ENCODE data around the gene HBG1.

The HBG1 gene

DNA sequence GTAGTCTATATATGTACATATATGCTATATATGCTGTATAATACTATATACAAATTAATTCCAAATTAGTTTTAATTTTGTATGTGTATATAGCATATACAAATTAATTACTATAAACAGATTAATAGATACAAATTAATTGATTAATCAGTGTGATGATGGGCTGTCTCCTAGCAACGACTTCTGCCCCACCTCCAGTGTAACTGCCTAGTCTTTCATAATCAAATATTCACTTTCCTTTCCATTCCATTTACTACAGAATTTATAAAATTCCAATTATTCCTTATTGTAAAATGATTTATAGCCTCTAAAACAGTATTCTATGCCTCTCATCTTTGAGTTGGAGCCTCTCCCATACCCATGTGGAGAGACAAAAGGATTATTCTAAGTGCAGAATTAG, 16.4 kb downstream of the HBG1 start:
- DNase-seq, result no peak
- in situ Hi-C loops (cut with MboI; ENCODE audit: low pct_unique_long_range_greater_than_20kb, low sequenced_read_pairs), result no loop called here

DNA sequence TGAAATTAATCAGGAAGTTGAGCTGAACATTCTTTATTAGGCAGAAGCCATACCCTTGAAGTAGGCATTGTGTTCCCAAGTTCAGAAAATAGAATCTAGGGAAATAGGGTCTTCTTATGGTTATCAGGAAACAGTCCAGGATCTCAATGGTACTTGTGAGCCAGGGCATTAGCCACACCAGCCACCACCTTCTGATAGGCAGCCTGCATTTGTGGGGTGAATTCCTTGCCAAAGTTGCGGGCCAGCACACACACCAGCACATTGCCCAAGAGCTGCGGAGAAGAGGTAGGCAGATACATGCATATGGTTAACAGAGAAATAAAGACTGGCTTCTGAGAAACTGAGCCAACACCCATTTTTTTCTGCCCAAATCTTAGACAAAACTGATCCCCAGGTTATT, 16.8 kb downstream of the HBG1 start:
- DNase-seq, result no peak
- in situ Hi-C loops (cut with MboI; ENCODE audit: low pct_unique_long_range_greater_than_20kb, low sequenced_read_pairs), result no loop called here

GRCh38 chr11:5232176-5232575, 17.5 kb downstream of the HBG1 start:
- in situ Hi-C loops (cut with MboI; ENCODE audit: low pct_unique_long_range_greater_than_20kb, low sequenced_read_pairs), result no loop called here
- DNase-seq, result no peak

DNA sequence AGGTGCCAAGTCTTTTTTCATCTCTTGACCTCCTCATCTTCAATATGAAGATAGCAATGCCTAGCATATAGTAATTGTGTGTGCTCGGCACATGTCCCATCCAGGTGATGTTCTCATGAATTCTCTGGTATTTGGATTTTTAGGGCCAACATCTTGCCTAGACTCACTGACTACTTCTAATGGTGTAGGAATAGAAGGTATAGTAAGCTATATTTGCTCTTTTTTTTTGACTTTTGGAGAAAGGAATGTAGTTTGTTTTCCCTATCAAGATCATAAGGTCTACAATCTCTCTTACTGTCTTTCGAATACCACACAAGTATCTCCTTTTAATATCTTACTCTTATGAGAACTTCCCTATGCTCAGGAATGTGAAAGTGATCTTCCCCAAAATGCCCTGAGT, 18.5 kb downstream of the HBG1 start:
- no peak for DNase-seq
- in situ Hi-C loops (cut with MboI; ENCODE audit: low pct_unique_long_range_greater_than_20kb, low sequenced_read_pairs), result no loop called here

DNA sequence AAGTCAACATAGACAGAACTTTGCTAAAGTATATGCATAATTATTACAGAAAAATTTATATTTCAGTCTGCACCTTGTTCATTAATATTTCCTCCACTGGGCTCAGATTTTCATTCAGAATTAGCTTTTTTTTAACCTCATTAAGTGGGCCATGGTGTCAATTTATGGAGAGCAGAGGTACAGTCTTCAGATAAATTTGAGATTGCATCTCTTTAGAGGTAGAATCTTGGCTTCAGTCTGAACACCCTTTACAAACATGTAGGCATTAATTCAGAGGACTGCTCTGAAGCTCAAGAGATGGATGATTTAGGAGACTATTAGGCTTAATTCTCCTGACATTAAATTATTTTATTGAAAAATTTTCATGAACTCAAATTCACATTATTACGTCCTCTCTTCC, 19.4 kb downstream of the HBG1 start:
- in situ Hi-C loops (cut with MboI; ENCODE audit: low pct_unique_long_range_greater_than_20kb, low sequenced_read_pairs), result no loop called here
- no peak for DNase-seq

DNA sequence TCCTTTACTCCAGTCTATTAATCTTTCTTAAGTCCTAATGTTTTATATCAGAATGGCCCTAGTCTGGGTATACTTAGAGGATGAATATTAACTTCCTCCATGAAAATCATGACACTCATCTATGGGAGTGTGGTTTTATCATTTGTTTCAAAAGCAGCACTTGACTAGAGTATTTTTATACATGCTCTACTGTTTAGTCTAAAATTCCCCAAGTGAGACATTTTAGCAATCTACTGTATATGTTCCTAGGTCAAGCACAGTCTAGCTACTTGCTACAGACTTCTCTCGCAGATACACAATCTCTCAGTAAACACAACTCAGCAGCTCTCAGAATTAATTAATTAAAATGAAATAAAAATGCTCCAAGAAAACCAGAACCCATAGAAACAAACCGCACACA, 19.9 kb downstream of the HBG1 start:
- no peak for DNase-seq
- in situ Hi-C loops (cut with MboI; ENCODE audit: low pct_unique_long_range_greater_than_20kb, low sequenced_read_pairs), result no loop called here

DNA sequence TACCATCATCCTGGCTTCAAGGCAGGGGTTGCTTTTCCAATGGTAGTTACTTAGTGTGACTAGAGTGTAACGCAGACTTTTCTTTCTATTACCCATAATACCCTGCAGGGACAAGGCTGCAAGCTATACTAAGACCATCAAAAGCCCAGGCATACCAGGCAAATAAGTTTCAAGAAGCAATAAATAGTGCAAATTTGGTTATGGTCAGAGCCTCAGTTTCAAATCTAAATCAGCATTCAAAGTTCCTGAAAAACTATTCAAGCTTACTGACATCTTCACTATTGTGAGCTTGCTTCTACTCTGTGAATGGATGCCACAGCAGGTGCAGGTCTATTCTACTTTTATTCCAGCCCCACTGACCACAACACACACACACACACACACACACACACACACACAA, 20.3 kb downstream of the HBG1 start:
- DNase-seq, result no peak
- in situ Hi-C loops (cut with MboI; ENCODE audit: low pct_unique_long_range_greater_than_20kb, low sequenced_read_pairs), result no loop called here

- no peak for DNase-seq
- in situ Hi-C loops (cut with MboI; ENCODE audit: low pct_unique_long_range_greater_than_20kb, low sequenced_read_pairs), result no loop called here
Measured at GRCh38 chr11:5228124-5228523, 21.5 kb downstream of the HBG1 start.

GRCh38 chr11:5227681-5228080, 22.0 kb downstream of the HBG1 start:
- in situ Hi-C loops (cut with MboI; ENCODE audit: low pct_unique_long_range_greater_than_20kb, low sequenced_read_pairs), result no loop called here
- DNase-seq, result no peak

DNA sequence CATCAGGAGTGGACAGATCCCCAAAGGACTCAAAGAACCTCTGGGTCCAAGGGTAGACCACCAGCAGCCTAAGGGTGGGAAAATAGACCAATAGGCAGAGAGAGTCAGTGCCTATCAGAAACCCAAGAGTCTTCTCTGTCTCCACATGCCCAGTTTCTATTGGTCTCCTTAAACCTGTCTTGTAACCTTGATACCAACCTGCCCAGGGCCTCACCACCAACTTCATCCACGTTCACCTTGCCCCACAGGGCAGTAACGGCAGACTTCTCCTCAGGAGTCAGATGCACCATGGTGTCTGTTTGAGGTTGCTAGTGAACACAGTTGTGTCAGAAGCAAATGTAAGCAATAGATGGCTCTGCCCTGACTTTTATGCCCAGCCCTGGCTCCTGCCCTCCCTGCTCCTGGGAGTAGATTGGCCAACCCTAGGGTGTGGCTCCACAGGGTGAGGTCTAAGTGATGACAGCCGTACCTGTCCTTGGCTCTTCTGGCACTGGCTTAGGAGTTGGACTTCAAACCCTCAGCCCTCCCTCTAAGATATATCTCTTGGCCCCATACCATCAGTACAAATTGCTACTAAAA, 22.8 kb downstream of the HBG1 start, which contains the start of gene HBB:
TSS of gene HBB (minus strand) at position 340 of the 579 bp plus-strand sequence. CDS start at position 290, 50 bp downstream.
- in situ Hi-C loops (cut with MboI; ENCODE audit: low pct_unique_long_range_greater_than_20kb, low sequenced_read_pairs), result no loop called here

DNA sequence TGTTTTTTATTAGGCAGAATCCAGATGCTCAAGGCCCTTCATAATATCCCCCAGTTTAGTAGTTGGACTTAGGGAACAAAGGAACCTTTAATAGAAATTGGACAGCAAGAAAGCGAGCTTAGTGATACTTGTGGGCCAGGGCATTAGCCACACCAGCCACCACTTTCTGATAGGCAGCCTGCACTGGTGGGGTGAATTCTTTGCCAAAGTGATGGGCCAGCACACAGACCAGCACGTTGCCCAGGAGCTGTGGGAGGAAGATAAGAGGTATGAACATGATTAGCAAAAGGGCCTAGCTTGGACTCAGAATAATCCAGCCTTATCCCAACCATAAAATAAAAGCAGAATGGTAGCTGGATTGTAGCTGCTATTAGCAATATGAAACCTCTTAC, 24.2 kb downstream of the HBG1 start:
- in situ Hi-C loops (cut with MboI; ENCODE audit: low pct_unique_long_range_greater_than_20kb, low sequenced_read_pairs), result no loop called here
- no peak for DNase-seq

More for the DNA sequence above, 22.8 kb downstream of the HBG1 start, which contains the start of gene HBB:
- DNase-seq, result no peak

DNA sequence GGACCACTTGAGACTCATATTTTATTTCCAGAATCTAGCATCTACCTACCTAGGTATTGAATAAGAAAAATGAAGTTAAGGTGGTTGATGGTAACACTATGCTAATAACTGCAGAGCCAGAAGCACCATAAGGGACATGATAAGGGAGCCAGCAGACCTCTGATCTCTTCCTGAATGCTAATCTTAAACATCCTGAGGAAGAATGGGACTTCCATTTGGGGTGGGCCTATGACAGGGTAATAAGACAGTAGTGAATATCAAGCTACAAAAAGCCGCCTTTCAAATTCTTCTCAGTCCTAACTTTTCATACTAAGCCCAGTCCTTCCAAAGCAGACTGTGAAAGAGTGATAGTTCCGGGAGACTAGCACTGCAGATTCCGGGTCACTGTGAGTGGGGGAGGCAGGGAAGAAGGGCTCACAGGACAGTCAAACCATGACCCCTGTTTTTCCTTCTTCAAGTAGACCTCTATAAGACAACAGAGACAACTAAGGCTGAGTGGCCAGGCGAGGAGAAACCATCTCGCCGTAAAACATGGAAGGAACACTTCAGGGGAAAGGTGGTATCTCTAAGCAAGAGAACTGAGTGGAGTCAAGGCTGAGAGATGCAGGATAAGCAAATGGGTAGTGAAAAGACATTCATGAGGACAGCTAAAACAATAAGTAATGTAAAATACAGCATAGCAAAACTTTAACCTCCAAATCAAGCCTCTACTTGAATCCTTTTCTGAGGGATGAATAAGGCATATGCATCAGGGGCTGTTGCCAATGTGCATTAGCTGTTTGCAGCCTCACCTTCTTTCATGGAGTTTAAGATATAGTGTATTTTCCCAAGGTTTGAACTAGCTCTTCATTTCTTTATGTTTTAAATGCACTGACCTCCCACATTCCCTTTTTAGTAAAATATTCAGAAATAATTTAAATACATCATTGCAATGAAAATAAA, 24.8 kb downstream of the HBG1 start:
- in situ Hi-C loops (cut with MboI; ENCODE audit: low pct_unique_long_range_greater_than_20kb, low sequenced_read_pairs), result no loop called here
- DNase-seq, result no peak

DNA sequence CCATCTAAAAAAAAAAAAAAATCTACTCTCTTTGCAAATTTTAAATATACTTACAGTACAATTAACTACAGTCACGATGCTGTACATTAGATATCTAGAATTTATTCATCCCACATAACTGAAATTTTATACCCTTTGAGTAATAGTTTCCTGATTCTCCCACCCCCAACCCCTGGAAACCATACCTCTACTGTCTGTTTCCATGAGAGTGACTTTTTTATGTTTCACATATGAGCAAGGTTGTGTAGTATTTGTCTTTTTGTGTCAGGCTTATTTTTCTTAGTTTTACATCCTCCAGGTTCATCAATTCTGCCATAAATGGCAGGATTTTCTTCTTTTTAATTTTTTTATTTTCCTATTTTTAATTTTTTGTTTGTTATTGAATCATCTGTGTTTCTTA, 26.0 kb downstream of the HBG1 start:
- DNase-seq, result no peak
- in situ Hi-C loops (cut with MboI; ENCODE audit: low pct_unique_long_range_greater_than_20kb, low sequenced_read_pairs), result no loop called here

DNA sequence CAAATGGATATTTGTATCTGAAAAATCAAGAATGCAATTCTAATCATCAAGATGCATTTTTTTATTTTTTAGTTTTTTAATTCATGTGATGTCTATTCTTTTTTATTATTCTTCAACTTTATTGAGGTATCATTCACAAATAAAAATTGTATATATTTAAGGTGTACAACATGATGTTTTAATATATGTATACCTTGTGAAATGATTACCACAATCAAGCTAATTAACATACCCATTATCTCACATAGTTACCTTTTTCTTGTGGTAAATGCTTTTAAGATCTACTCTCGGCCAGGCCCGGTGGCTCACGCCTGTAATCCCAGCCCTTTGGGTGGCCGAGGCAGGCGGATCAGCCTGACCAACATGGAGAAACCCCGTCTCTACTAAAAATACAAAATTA, 26.5 kb downstream of the HBG1 start:
- in situ Hi-C loops (cut with MboI; ENCODE audit: low pct_unique_long_range_greater_than_20kb, low sequenced_read_pairs), result no loop called here
- no peak for DNase-seq

DNA sequence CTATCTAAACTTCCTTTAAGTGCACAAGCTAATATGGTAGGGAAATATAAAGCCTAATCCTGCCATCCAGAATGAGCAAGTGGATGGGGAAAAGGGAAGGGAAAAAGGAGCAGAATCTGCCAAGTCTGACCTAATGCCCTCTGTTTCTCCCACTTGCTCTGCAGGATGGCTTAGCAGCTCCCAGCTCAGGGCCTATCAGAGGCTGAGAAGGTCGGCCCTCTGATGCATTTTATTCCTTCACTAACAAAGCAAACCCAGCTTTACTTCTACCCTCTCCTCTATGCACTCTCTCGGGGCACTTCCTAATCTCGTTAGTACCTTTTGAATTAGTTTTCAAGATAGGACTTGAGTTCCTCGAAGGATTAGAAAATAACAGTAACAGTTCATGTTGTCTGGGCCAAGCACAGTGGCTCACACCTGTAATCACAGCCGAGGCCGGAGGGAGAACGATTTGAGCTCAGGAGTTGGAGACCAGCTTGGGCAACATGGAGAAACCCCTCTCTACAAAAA, 39.2 kb downstream of the HBG1 start:
- DNase-seq, result no peak
- in situ Hi-C loops (cut with MboI; ENCODE audit: low pct_unique_long_range_greater_than_20kb, low sequenced_read_pairs), result no loop called here

DNA sequence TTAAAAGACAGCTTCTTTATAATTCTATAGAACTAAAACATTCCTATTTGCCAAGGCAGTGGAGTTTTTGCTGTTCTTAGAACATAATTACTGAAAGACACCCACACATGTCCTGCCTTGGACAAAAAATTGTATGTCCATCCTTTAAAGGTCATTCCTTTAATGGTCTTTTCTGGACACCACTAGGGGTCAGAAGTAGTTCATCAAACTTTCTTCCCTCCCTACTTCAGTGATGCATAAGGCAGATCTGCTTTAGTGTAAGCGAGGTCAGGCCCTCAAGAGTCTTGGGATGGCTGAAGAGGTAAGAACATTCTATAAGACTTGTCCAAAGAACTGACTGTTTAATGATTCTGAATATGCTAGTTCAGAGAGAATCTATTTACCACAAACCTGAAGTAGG, 44.9 kb downstream of the HBG1 start:
- peak; percentile 34 for DNase-seq
- in situ Hi-C loops (cut with MboI; ENCODE audit: low pct_unique_long_range_greater_than_20kb, low sequenced_read_pairs), result no loop called here

DNA sequence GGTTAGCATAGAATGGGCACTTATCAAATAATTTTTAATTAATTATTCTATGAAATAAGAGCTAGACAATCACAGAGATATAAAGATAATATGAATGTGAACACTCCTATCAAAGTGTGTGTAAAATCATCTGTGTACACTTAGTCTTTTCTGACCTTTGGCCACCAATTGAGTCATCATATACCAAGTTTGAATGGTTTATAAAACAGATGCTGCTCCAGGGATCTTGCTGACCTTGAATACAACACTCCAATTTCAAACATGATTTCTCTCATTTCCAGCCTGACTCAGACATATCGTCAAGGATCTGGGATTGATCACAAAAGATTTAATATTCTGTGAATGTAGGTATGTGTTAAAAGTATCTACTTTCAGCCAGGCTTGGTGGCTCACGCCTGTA, 46.3 kb downstream of the HBG1 start:
- DNase-seq, result no peak
- in situ Hi-C loops (cut with MboI; ENCODE audit: low pct_unique_long_range_greater_than_20kb, low sequenced_read_pairs), result no loop called here

DNA sequence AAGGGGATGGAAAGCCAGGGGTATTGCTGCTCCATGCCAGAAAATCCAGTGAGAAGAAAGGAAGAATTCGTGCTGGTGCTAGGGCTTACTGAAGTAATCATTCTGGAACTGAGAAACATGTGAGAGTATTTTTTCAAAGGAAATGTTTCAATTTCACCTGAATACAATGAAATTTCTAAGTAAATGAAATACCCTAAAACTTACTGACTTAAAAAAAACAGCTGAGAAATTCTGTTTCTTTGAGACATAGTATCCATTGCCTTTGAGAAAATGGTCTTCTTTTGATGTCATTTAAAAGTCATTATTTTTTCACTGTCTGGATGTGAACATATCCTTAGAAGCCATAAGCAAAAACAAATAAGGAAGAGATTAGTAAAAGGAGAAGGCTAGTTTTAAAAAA, 49.1 kb downstream of the HBG1 start, which contains the start of gene OR51V1:
TSS of gene OR51V1 (minus strand) at position 101 of the 400 bp plus-strand sequence. CDS start at position 101, 0 bp downstream.
- in situ Hi-C loops (cut with MboI; ENCODE audit: low pct_unique_long_range_greater_than_20kb, low sequenced_read_pairs), result no loop called here
- DNase-seq, result no peak

DNA sequence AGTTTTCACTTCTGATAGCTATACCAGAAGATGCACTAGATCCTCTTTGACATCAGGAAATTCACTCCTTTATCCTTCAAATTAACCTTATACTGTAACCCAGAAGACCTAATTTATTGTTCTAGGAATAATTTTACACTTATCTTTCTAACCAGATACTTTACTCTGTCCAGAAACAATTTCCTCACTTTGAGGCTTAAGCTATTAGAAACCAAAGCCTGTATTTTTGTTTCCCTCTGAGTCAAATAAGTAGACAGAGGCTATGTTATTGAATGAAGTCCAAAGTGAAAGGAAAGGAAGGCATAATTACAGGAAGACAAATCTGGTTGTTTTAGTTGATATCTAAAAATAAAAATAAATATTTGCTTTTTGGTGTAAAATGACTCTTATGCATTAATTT, 51.4 kb downstream of the HBG1 start:
- in situ Hi-C loops (cut with MboI; ENCODE audit: low pct_unique_long_range_greater_than_20kb, low sequenced_read_pairs), result no loop called here
- no peak for DNase-seq
